Right lobe of liver (tissue), 4 donors: ENCODE results near the gene PRKN.

Experiments
- CTCF ChIP-seq, 4 donors: fragments of 200-600 bp in 3 of 4; fragments of 450-650 bp in 1 of 4; IDR thresholded peaks; one replicate each; pipeline versions ENCODE4 v1.5.1 to v1.8.0; 2016 to 2022; ENCODE audit warnings: antibody characterized with exemption in 4 of 4, mild to moderate bottlenecking in 2 of 4
- POLR2A ChIP-seq: fragments of 450-650 bp; IDR thresholded peaks from one replicate; pipeline ENCODE4 v1.6.1; 2017; ENCODE audit warnings: antibody characterized with exemption, mild to moderate bottlenecking
- donor health status: DM: no; HTN: no; CAD: no.
- donor health status: DM: no; HTN: no; CAD: no.
- donor health status: DM: no; HTN: yes; CAD: no.

GRCh38 chr6:162325826-162326225 is 401.7 kb downstream of the PRKN start:
- no peak for TF ChIP-seq CTCF (IDR thresholded peaks at IDR 0.05)
- no peak for TF ChIP-seq POLR2A
